NCI-H1930 (cell line): ENCODE data around the gene ZC3H12D.
"Not testable (repeated sequence)": the region's sequence is repeated elsewhere in the genome, so short reads cannot be mapped to it uniquely, and the experiment has no call there.

Source experiments
- DNase-seq, 2 experiments: peaks; one replicate each; lab custom pipeline; 2025; lab: John Stamatoyannopoulos, UW

The ZC3H12D gene

GRCh38 chr6:149459761-149460160 is 25.1 kb downstream of the ZC3H12D start:
- DNase-seq, result no peak

GRCh38 chr6:149458806-149459205 is 26.0 kb downstream of the ZC3H12D start:
- DNase-seq, result no peak

GRCh38 chr6:149458196-149458595 is 26.6 kb downstream of the ZC3H12D start:
- no peak for DNase-seq

GRCh38 chr6:149457316-149457884 is 27.4 kb downstream of the ZC3H12D start:
- no peak for DNase-seq

- no peak for DNase-seq
Measured at GRCh38 chr6:149456311-149457021, 28.3 kb downstream of the ZC3H12D start.

- DNase-seq, result no peak
Measured at GRCh38 chr6:149455031-149455732, 29.6 kb downstream of the ZC3H12D start.

GRCh38 chr6:149454346-149454848 is 30.4 kb downstream of the ZC3H12D start:
- no peak for DNase-seq

GRCh38 chr6:149453597-149454345 is 31.0 kb downstream of the ZC3H12D start:
- DNase-seq, result no peak

- no peak for DNase-seq
Measured at GRCh38 chr6:149452037-149452939, 32.5 kb downstream of the ZC3H12D start.

GRCh38 chr6:149451376-149452036 is 33.3 kb downstream of the ZC3H12D start:
- DNase-seq, result no peak

GRCh38 chr6:149450679-149451375 is 34.0 kb downstream of the ZC3H12D start:
- no peak for DNase-seq

GRCh38 chr6:149449831-149450678 is 34.8 kb downstream of the ZC3H12D start:
- no peak for DNase-seq

GRCh38 chr6:149448821-149449453 is 35.9 kb downstream of the ZC3H12D start:
- no peak for DNase-seq

GRCh38 chr6:149446791-149447376 is 37.9 kb downstream of the ZC3H12D start:
- no peak for DNase-seq

GRCh38 chr6:149445573-149445972 is 39.2 kb downstream of the ZC3H12D start:
- no peak for DNase-seq

GRCh38 chr6:149445095-149445466 is 39.7 kb downstream of the ZC3H12D start:
- no peak for DNase-seq

GRCh38 chr6:149444360-149445094 is 40.3 kb downstream of the ZC3H12D start:
- DNase-seq, result not testable (repeated sequence)
